Transverse colon (tissue), 4 donors: ENCODE data around the gene TIMELESS. TPM values are rescaled to one million over a fixed set of nuclear protein-coding genes. Genes with fewer than 3 reads are reported as not detected.

Experiments used
- DNase-seq: peaks from one replicate; pipeline ENCODE4 v3.0.0-alpha.2; 2019
- H3K27ac ChIP-seq, 4 donors: fragments of 200-600 bp; sonication (generic); 2 replicates each; pipeline ENCODE4 v1.5.1; 2016 to 2018; ENCODE audit warnings: inconsistent platforms in 4 of 4
- H3K27me3 ChIP-seq: fragments of 200-600 bp; sonication (generic); 2 replicates; pipeline ENCODE4 v1.5.1; 2017; ENCODE audit warnings: inconsistent platforms
- H3K36me3 ChIP-seq, 4 donors: fragments of 200-600 bp; sonication (generic); 2 replicates each; pipeline ENCODE4 v1.5.1; 2017 to 2019; ENCODE audit warnings: inconsistent platforms in 4 of 4
- H3K4me1 ChIP-seq, 4 donors: fragments of 200-600 bp; sonication (generic); 2 replicates each; pipeline ENCODE4 v1.5.1; 2017 to 2020; ENCODE audit warnings: inconsistent platforms in 4 of 4
- H3K4me3 ChIP-seq, 4 donors: fragments of 200-600 bp; sonication (generic); 1 replicate in 1 of 4; 2 replicates in 3 of 4; pipeline versions ENCODE4 v1.5.1 to v1.6.1; 2017 to 2019; ENCODE audit warnings: inconsistent platforms in 4 of 4
- H3K9me3 ChIP-seq, 2 donors: fragments of 200-600 bp; sonication (generic); 2 replicates each; pipeline ENCODE4 v1.5.1; 2017 to 2019; ENCODE audit warnings: inconsistent platforms in 2 of 2
- EP300 ChIP-seq: sonication (generic); formaldehyde crosslinking; IDR thresholded peaks from one replicate; pipeline ENCODE4 v1.6.1; 2017; ENCODE audit warnings: antibody characterized with exemption, low read depth
- POLR2A ChIP-seq: fragments of 450-650 bp; IDR thresholded peaks from one replicate; pipeline ENCODE4 v1.6.1; 2016; ENCODE audit warnings: antibody characterized with exemption, mild to moderate bottlenecking, moderate library complexity
- POLR2AphosphoS5 ChIP-seq, 3 donors: sonication (generic); formaldehyde crosslinking; IDR thresholded peaks; one replicate each; pipeline ENCODE4 v1.6.1; 2016; ENCODE audit warnings: antibody characterized with exemption in 3 of 3
- WGBS, 2 donors: methylation state at CpG; one replicate each; pipeline ENCODE4 v1.1.5; 2018; ENCODE audit warnings: low coverage in 1 of 2; 5-methylcytosine and 5-hydroxymethylcytosine counted together
- in situ Hi-C, 4 donors: fragments of 200-750 bp; cut with MboI; loops; one replicate each; pipeline versions ENCODE4 v1.15.0 to v1.15.1; 2017; ENCODE audit warnings: low sequenced_read_pairs in 3 of 4, low pct_ligation_motif_present in 1 of 4, low pct_unique_long_range_greater_than_20kb in 1 of 4
- intact Hi-C: fragments of 100-400 bp; cut with DNase I; formaldehyde crosslinking; loops from one replicate; pipeline ENCODE4 v1.15.1; 2023; ENCODE audit warnings: low total_unique reads
- total RNA-seq, 4 donors: library from RNA; depleted of rRNA; stranded (reverse); fragments of >200 nt; gene quantifications; one replicate each; pipeline ENCODE4 v1.1.0, GENCODE V29; 2016
- TF ChIP-seq, protein P1 (sequence below), 5 experiments: fragments of 200-600 bp in 3 of 5; fragments of 450-650 bp in 2 of 5; sonication (generic) in 3 of 5; IDR thresholded peaks; 1 replicate in 2 of 5; 2 replicates in 3 of 5; pipeline ENCODE4 v1.5.1; 2016 to 2017; ENCODE audit warnings: antibody characterized with exemption in 5 of 5, inconsistent platforms in 3 of 5, mild to moderate bottlenecking in 2 of 5, moderate library complexity in 1 of 5

Gene TIMELESS
- total RNA-seq, 4 donors from 2014 or later = 0.75 to 7.8 (median 3.9) TPM

DNA sequence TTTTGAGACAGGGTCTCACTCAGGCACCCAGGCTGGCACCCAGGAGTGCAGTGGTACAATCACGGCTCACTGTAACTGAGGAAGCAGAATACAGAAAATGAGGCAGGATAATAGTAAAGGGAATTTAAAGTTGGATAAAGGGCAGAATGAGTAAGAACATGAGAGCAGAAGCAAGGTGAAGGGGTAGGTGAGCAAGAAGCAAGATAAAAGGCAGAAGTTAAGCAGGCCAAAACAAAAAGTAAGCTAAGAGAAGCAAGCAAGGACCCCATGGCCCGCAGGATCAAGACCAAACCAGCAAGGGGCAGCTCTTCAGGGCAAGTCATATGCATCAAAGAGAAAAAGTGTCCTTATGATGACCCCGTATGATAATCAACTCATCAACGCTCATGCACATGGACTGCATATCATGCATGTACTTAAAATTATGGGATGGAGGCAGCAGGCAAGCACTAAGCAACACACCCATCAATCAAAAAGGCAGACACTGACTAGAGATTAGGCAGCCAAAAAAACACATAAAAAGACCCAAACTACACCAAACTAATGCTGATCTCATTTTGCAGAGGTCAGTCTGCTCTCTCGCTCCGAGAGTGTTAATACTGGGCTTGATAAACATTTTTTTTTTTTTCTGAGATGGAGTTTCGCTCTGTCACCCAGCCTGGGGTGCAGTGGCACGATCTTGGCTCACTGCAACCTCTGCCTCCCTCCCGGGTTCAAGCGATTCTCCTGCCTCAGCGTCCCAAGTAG lies 11.6 kb downstream of the TIMELESS start:
- H3K27me3 ChIP-seq = no peaks in the 10 kb centered on the region
- in situ Hi-C loops = no loop called here
- no peaks in the 10 kb centered on the region for H3K4me1 ChIP-seq
- H3K36me3 ChIP-seq = no peaks in the 10 kb centered on the region
- no peaks in the 10 kb centered on the region for H3K9me3 ChIP-seq
- no peak for DNase-seq
- no peak overlapping the region for H3K4me3 ChIP-seq
- TF ChIP-seq, protein P1, sequence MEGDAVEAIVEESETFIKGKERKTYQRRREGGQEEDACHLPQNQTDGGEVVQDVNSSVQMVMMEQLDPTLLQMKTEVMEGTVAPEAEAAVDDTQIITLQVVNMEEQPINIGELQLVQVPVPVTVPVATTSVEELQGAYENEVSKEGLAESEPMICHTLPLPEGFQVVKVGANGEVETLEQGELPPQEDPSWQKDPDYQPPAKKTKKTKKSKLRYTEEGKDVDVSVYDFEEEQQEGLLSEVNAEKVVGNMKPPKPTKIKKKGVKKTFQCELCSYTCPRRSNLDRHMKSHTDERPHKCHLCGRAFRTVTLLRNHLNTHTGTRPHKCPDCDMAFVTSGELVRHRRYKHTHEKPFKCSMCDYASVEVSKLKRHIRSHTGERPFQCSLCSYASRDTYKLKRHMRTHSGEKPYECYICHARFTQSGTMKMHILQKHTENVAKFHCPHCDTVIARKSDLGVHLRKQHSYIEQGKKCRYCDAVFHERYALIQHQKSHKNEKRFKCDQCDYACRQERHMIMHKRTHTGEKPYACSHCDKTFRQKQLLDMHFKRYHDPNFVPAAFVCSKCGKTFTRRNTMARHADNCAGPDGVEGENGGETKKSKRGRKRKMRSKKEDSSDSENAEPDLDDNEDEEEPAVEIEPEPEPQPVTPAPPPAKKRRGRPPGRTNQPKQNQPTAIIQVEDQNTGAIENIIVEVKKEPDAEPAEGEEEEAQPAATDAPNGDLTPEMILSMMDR (IDR thresholded peaks at IDR 0.05) = no peak
- no peak for TF ChIP-seq POLR2AphosphoS5 (IDR thresholded peaks at IDR 0.05)
- WGBS, 2 donors = 88 to 93% methylated on average over 7 to 11 of the region's 11 CpGs
- H3K27ac ChIP-seq = no peak overlapping the region
- intact Hi-C loops = no loop called here

DNA sequence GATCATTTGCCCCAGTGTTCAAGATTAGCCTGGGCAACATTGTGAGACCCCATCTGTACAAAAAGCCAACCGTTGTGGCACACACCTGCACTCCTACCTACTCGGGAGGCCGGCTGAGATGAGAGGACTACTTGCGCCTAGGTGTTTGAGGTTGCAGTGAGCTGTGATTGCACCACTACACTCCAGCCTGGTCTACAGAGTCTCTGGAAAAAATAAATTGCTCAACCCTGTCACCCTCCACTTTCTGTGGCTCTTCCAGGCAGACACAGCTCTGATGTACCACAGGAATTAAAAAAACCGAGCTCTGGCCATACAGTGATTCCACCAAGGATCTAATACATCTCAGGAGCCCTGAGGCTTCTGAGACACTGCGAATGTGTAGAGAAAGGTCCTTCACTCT lies 14.4 kb downstream of the TIMELESS start:
- intact Hi-C loops = no loop called here
- 80 to 92% methylated on average over 1 to 6 of the region's 6 CpGs for WGBS, 2 donors
- H3K4me3 ChIP-seq = no peak overlapping the region
- DNase-seq = no peak
- H3K27ac ChIP-seq = no peak overlapping the region
- in situ Hi-C loops = no loop called here
- no peaks in the 10 kb centered on the region for H3K36me3 ChIP-seq
- TF ChIP-seq POLR2AphosphoS5 (IDR thresholded peaks at IDR 0.05) (no peak), POLR2A (no peak), EP300 (no peak)
- TF ChIP-seq, protein P1 (IDR thresholded peaks at IDR 0.05) = no peak
- H3K27me3 ChIP-seq = no peaks in the 10 kb centered on the region
- H3K9me3 ChIP-seq = no peaks in the 10 kb centered on the region
- no peaks in the 10 kb centered on the region for H3K4me1 ChIP-seq

DNA sequence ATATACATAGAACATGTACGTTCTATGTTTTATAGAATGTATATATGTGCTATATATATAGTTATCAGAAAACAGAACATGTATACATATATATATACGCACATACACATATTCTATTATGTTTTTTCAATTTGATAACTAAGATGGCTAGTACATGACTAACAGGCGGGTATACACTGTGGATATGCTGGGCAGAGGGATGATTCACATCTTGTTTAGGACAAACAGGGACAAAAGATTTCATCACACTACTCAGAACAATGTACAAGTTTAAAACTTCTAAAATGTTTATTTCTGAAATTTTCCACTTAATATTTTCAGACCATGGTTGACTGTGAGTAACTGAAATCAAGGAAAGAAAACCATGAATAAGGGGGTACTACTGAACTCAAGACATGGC lies 17.4 kb downstream of the TIMELESS start:
- intact Hi-C loops (no loop called here), in situ Hi-C loops (no loop called here)
- Histone ChIP-seq H3K36me3 (peaks cover 0 to 5% (median 0%) of the 10 kb centered on the region in 4 donors), H3K4me1 (no peaks in the 10 kb centered on the region), H3K27me3 (no peaks in the 10 kb centered on the region), H3K27ac (no peak overlapping the region), H3K4me3 (no peak overlapping the region), H3K9me3 (no peaks in the 10 kb centered on the region)
- no peak for TF ChIP-seq POLR2AphosphoS5 (IDR thresholded peaks at IDR 0.05)
- TF ChIP-seq POLR2A = no peak
- no peak for TF ChIP-seq EP300
- TF ChIP-seq, protein P1 (IDR thresholded peaks at IDR 0.05) = no peak
- 96 to 100% methylated on average over 3 of the region's 3 CpGs for WGBS, 2 donors
- DNase-seq = no peak

DNA sequence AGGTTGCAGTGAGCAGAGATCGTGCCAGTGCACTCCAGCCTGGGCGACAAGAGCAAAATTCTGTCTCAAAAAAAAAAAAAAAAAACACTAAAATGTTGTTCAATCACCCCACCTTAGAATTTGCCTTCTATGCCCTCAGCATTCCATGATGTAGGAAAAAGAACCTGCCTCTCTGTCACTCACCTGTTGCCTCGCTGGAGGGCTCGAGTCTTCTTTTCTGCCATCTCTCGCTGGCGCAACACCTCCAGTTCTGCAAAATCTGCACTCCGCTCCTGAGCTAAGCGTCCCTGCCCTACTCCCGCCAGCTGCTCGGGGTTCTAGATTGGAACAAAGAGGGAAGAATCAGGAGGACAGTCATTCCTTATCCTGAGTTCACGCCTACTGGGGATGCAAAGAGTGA lies 17.9 kb downstream of the TIMELESS start:
- no peak for DNase-seq
- Histone ChIP-seq H3K36me3 (peaks cover 0 to 5% (median 0%) of the 10 kb centered on the region in 4 donors), H3K9me3 (no peaks in the 10 kb centered on the region), H3K27me3 (no peaks in the 10 kb centered on the region), H3K4me3 (no peak overlapping the region), H3K4me1 (no peaks in the 10 kb centered on the region), H3K27ac (no peak overlapping the region)
- WGBS, 2 donors = 97 to 100% methylated on average over 1 to 11 of the region's 11 CpGs
- intact Hi-C loops (no loop called here), in situ Hi-C loops (no loop called here)
- TF ChIP-seq POLR2AphosphoS5 (IDR thresholded peaks at IDR 0.05) = no peak
- no peak for TF ChIP-seq POLR2A
- TF ChIP-seq, protein P1 (IDR thresholded peaks at IDR 0.05) = no peak
- TF ChIP-seq EP300 = no peak
